Ovary (tissue), 3 donors: ENCODE results near the gene PPP1R14C.

Experiments
- CTCF ChIP-seq, 3 donors: fragments of 450-650 bp in 2 of 3; fragments of 200-600 bp in 1 of 3; IDR thresholded peaks; one replicate each; pipeline versions ENCODE4 v1.5.1 to v1.8.0; 2016 to 2022; ENCODE audit warnings: antibody characterized with exemption in 3 of 3, mild to moderate bottlenecking in 1 of 3
- EP300 ChIP-seq: sonication (generic); formaldehyde crosslinking; IDR thresholded peaks from one replicate; pipeline ENCODE4 v1.6.1; 2017; ENCODE audit warnings: antibody characterized with exemption
- donor health status: DM: no; HTN: no; CAD: no.

GRCh38 chr6:150204705-150205472, 62.0 kb downstream of the PPP1R14C start:
- no peak for TF ChIP-seq CTCF (IDR thresholded peaks at IDR 0.05)
- no peak for TF ChIP-seq EP300
